Mucosa of rectum (tissue), 2 donors: ENCODE data around the gene KCTD11.

ENCODE experiments used
- H3K27ac ChIP-seq, 2 donors: one replicate each; pipeline ENCODE4 v1.7.0; 2013; ENCODE audit warnings: inconsistent platforms in 2 of 2, low read depth in 2 of 2, low read length in 2 of 2
- H3K27me3 ChIP-seq, 2 donors: one replicate each; pipeline ENCODE4 v1.7.0; 2013; ENCODE audit warnings: low read length in 2 of 2; ENCODE audit not compliant: control insufficient read depth in 2 of 2, insufficient read depth in 2 of 2
- H3K36me3 ChIP-seq, 2 donors: one replicate each; pipeline ENCODE4 v1.7.0; 2013; ENCODE audit warnings: low read length in 2 of 2; ENCODE audit not compliant: control insufficient read depth in 2 of 2, insufficient read depth in 2 of 2
- H3K4me1 ChIP-seq, 2 donors: one replicate each; pipeline ENCODE4 v1.7.0; 2013; ENCODE audit warnings: low read length in 2 of 2, mild to moderate bottlenecking in 1 of 2; ENCODE audit not compliant: control insufficient read depth in 2 of 2, insufficient read depth in 2 of 2
- H3K4me3 ChIP-seq, 2 donors: one replicate each; pipeline ENCODE4 v1.7.0; 2013; ENCODE audit warnings: low read length in 2 of 2
- H3K9ac ChIP-seq, 2 donors: one replicate each; pipeline ENCODE4 v1.7.0; 2013; ENCODE audit warnings: low read length in 2 of 2, low read depth in 1 of 2, mild to moderate bottlenecking in 1 of 2
- H3K9me3 ChIP-seq, 2 donors: one replicate each; pipeline ENCODE4 v1.7.0; 2013; ENCODE audit warnings: low read length in 2 of 2; ENCODE audit not compliant: control insufficient read depth in 2 of 2
- donor health status: healthy.
- donor health status: Normal muscosa, but diverticular disease.

KCTD11 gene

GRCh38 chr17:7388856-7389255 lies 36.9 kb downstream of the KCTD11 start:
- Histone ChIP-seq H3K9ac (no peak overlapping the region), H3K4me1 (peaks cover 5 to 7% of the 10 kb centered on the region in 2 donors), H3K27ac (no peak overlapping the region), H3K36me3 (peaks cover 25 to 36% of the 10 kb centered on the region in 2 donors), H3K4me3 (no peak overlapping the region), H3K9me3 (no peaks in the 10 kb centered on the region), H3K27me3 (no peaks in the 10 kb centered on the region)

DNA sequence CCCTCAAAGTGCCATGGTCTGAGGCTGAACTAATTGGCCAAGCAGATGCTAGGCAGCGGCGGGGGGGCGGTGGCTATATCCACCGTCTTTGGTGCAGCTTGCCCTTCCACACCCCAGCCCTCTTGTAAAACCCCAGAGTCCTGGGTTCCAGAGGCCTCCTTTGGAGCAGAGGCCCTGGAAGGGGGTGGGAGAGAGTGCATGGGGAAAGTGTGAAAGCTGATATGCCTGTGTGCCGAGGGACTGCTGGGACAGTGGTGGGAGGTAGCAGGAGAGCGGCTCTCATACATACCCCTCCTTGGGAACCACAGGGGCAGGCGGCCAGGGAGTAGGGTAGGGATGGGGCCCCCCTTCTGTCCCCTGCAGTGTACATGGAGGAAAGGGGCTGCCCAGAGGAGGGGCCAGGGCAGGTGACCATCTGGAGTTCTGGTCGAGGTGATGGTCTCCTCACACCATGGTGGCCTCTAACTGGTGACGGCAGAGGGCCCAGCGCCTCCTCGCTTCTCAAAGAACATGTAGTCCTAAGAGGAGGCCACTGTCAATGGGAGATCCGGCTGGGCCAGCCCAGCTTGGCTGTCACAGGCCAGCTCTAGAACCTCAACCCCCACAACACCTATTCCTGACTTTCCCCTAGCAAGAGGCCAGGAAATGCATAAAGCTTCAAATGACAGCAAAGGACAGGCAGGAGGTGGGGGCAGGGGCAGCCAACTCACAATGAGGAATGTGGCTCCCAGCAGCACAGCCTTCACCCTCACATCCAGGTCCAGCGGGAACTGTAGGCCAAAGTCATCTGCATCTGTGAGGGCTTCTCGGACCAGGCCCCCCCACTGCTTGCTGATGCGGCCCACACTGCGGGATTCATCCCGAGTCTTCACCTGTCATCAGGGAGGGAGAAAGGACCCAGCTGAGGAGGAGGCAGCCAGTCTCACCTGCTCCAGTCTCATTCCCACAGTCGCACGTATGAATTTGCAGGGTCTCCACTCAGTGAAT lies 38.3 kb downstream of the KCTD11 start:
- Histone ChIP-seq H3K9ac (no peak overlapping the region), H3K4me1 (peaks cover 11 to 13% of the 10 kb centered on the region in 2 donors), H3K27ac (no peak overlapping the region), H3K4me3 (no peak overlapping the region), H3K9me3 (no peaks in the 10 kb centered on the region), H3K36me3 (peaks cover 21 to 33% of the 10 kb centered on the region in 2 donors), H3K27me3 (no peaks in the 10 kb centered on the region)

GRCh38 chr17:7391307-7391706 lies 39.3 kb downstream of the KCTD11 start:
- no peak overlapping the region for H3K4me3 ChIP-seq
- H3K4me1 ChIP-seq = peaks cover 11 to 13% of the 10 kb centered on the region in 2 donors
- H3K9ac ChIP-seq = no peak overlapping the region
- no peaks in the 10 kb centered on the region for H3K27me3 ChIP-seq
- H3K36me3 ChIP-seq = peaks cover 15 to 27% of the 10 kb centered on the region in 2 donors
- H3K27ac ChIP-seq = no peak overlapping the region
- no peaks in the 10 kb centered on the region for H3K9me3 ChIP-seq

DNA sequence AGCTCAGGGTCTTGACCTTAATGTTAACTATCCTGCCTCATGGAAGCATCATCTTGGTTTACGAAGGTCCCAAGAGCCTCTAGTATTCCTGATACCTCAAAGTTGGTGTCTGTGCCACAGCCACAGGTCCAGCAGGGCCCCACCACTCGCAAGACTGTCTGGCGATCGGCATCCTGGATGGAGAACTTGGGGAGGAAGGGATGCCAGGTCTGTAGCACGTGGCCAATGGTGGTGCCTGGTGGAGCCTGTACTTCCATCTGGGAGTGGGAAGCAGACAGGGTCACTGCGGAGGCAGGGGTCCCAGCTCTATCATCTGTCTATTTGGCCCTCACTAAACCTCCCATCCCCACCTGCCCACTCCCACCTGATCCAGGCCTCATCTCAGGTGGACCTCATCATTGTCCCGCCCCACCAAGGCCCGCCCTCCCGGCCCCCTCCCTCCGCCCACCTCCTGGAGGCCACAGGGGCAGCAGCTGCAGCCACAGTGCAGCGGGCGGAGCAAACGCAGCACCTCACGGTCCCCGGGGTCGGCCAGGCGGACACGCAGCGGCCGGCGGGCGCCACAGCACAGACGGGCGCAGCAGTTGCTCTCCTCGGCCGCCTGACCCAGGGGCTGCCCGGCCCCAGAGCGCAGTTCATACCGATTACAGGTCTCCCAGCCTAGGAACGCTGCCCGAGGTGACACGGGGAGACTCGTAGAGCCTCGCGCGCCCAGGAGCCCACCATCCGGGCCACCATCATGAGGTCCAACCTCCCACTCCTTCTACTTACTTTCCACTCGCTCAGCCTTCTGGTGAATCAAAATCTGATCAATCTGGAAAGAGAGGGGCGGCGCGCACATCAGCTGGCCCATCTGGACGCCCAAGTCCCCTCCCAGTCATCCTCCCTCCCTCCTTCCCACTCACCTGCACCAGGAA lies 41.0 kb downstream of the KCTD11 start:
- H3K36me3 ChIP-seq = peaks cover 15 to 17% of the 10 kb centered on the region in 2 donors
- H3K4me3 ChIP-seq = peak overlapping the region; percentile 79 to 81

DNA sequence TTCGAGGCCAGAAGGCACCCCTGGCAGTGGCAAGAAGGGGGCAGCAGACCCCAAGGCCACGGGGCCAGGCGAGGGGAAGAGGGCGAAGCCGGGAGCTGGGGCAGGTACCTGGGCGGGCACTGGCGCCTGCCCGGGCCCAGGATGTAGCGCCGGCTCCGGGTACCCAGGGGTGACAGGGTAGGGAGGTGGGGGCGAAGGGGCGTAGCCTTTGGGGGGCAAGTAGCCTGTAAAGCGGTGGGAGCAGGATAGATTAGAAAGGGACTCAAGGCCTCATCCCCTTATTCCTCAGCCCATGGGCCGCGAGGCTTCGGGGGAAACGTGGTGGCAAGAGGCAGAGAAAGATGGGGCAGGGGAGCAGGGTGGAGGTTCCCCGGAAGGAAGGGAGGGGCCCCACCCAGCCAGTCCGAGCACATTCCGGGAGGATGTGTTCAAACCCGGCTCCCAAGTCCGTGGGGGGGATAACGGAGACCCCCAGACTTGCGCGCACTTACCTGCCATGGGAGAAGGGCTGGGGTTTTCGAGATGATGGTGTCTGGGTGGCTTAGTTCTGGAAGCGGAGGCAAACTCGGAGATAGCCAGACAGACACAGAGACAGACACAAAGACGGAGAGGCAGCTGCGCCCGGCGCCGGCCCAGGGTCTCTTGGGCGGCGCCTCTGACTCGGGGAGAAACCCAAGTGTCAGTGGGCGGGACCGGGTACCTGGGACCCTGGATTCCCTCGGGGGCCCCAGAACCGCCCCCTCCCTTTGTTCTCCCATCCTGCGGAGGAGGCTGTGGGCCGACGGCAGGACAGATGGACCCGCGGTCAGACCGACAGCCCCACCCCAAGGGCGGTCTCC lies 41.9 kb downstream of the KCTD11 start:
- H3K36me3 ChIP-seq = peaks cover 10 to 11% of the 10 kb centered on the region in 2 donors
- H3K4me1 ChIP-seq = peaks cover 11 to 13% of the 10 kb centered on the region in 2 donors
- H3K9ac ChIP-seq = peak overlapping the region; percentile 65 to 90
- H3K9me3 ChIP-seq = no peaks in the 10 kb centered on the region
- peak overlapping the region; percentile 89 to 93 for H3K27ac ChIP-seq
- no peaks in the 10 kb centered on the region for H3K27me3 ChIP-seq
- peak overlapping the region; percentile 79 to 81 for H3K4me3 ChIP-seq

More for the DNA sequence above, 41.0 kb downstream of the KCTD11 start:
- Histone ChIP-seq H3K9ac (no peak overlapping the region), H3K27me3 (no peaks in the 10 kb centered on the region), H3K4me1 (peaks cover 11 to 13% of the 10 kb centered on the region in 2 donors), H3K9me3 (no peaks in the 10 kb centered on the region), H3K27ac (no peak overlapping the region)

GRCh38 chr17:7394452-7395191 lies 42.7 kb downstream of the KCTD11 start, which contains the start of gene PLSCR3:
TSS of gene PLSCR3 (minus strand) at chr17:7394525. CDS start at chr17:7394110, 415 bp downstream.
- peaks cover 11 to 13% of the 10 kb centered on the region in 2 donors for H3K4me1 ChIP-seq
- H3K9ac ChIP-seq = peak within 1 kb of the TSS; percentile 83 to 90
- peaks cover 2 to 3% of the 10 kb centered on the region in 2 donors for H3K36me3 ChIP-seq
- H3K27ac ChIP-seq = peak within 1 kb of the TSS; percentile 89 to 93
- H3K9me3 ChIP-seq = no peaks in the 10 kb centered on the region
- H3K4me3 ChIP-seq = peak within 1 kb of the TSS; percentile 79 to 81
- H3K27me3 ChIP-seq = no peaks in the 10 kb centered on the region

GRCh38 chr17:7396147-7396546 lies 44.2 kb downstream of the KCTD11 start:
- H3K27me3 ChIP-seq = no peaks in the 10 kb centered on the region
- H3K4me3 ChIP-seq = no peak overlapping the region
- no peak overlapping the region for H3K27ac ChIP-seq
- no peak overlapping the region for H3K9ac ChIP-seq
- H3K9me3 ChIP-seq = no peaks in the 10 kb centered on the region
- H3K4me1 ChIP-seq = peaks cover 11 to 13% of the 10 kb centered on the region in 2 donors
- no peaks in the 10 kb centered on the region for H3K36me3 ChIP-seq

DNA sequence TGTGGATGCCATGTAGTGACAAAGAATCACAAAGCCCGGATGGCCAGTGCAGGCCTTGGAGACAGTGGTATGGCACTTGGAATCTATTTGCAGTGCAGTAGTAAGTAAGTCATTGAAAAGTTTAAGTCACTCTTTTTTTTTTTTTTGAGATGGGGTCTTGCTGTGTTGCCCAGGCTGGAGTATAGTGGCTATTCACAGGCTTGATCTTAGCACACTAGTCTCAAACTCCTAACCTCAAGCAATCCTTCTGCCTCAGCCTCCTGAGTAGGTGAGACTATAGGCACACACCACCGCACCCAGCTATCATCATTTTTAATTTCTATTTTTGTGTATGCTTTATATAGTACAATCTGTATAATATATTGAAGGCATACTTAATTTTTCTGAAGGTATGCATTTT lies 46.6 kb downstream of the KCTD11 start:
- Histone ChIP-seq H3K9me3 (no peaks in the 10 kb centered on the region), H3K9ac (no peak overlapping the region), H3K36me3 (no peaks in the 10 kb centered on the region), H3K27me3 (no peaks in the 10 kb centered on the region), H3K27ac (no peak overlapping the region), H3K4me3 (no peak overlapping the region), H3K4me1 (peaks cover 13 to 18% of the 10 kb centered on the region in 2 donors)
